CD14-positive monocyte (primary cell): ENCODE measurements around the gene DYNLT2. TPM values are rescaled to one million over a fixed set of nuclear protein-coding genes. Genes with fewer than 3 reads are reported as not detected.

Experiments
- DNase-seq, 3 donors: peaks; one replicate each; pipeline ENCODE4 v3.0.0-alpha.2; 2011 to 2022
- H2AFZ ChIP-seq: 2 replicates; pipeline ENCODE4 v1.6.0; 2012; ENCODE audit warnings: mild to moderate bottlenecking, low read depth, low read length, inconsistent platforms; ENCODE audit not compliant: insufficient read depth, poor library complexity, severe bottlenecking
- H3K27ac ChIP-seq, 2 donors: 1 replicate in 1 of 2; 2 replicates in 1 of 2; pipeline ENCODE4 v1.5.1; 2012 to 2013; ENCODE audit warnings: low read length in 2 of 2, control low read depth in 1 of 2, inconsistent platforms in 1 of 2, low read depth in 1 of 2, mild to moderate bottlenecking in 1 of 2
- H3K27me3 ChIP-seq, 2 donors: one replicate each; pipeline versions ENCODE4 v1.6.0 to v1.6.1; 2011 to 2013; ENCODE audit warnings: low read length in 2 of 2; ENCODE audit not compliant: control insufficient read depth in 2 of 2, insufficient read depth in 2 of 2
- H3K36me3 ChIP-seq, 2 donors: replicated peaks in 1 of 2; 1 replicate in 1 of 2; 2 replicates in 1 of 2; pipeline versions ENCODE4 v1.5.1 to v1.6.1; 2012 to 2013; ENCODE audit warnings: low read length in 2 of 2, control low read depth in 1 of 2, inconsistent platforms in 1 of 2, mild to moderate bottlenecking in 1 of 2; ENCODE audit not compliant: insufficient read depth in 2 of 2, control insufficient read depth in 1 of 2
- H3K4me1 ChIP-seq, 2 donors: 1 replicate in 1 of 2; 2 replicates in 1 of 2; pipeline versions ENCODE4 v1.5.1 to v1.6.1; 2012 to 2013; ENCODE audit warnings: low read length in 2 of 2, control low read depth in 1 of 2, inconsistent platforms in 1 of 2, mild to moderate bottlenecking in 1 of 2, moderate library complexity in 1 of 2; ENCODE audit not compliant: insufficient read depth in 2 of 2, control insufficient read depth in 1 of 2
- H3K4me2 ChIP-seq: replicated peaks from 2 replicates; pipeline ENCODE3; 2012; ENCODE audit warnings: low read length, moderate library complexity, mild to moderate bottlenecking; ENCODE audit not compliant: poor library complexity, severe bottlenecking; ENCODE audit errors: extremely low read depth
- H3K4me3 ChIP-seq, 3 experiments: fragments of 200-600 bp in 1 of 3; sonication (generic) in 1 of 3; replicated peaks in 1 of 3; 1 replicate in 2 of 3; 2 replicates in 1 of 3; pipeline ENCODE4 v1.5.1; 2011 to 2013; ENCODE audit warnings: low read length in 3 of 3, mild to moderate bottlenecking in 3 of 3, control low read depth in 2 of 3, low read depth in 2 of 3, inconsistent platforms in 1 of 3, moderate library complexity in 1 of 3
- H3K79me2 ChIP-seq: 2 replicates; pipeline ENCODE4 v1.6.0; 2012; ENCODE audit warnings: mild to moderate bottlenecking, control low read depth, inconsistent platforms, low read length, moderate library complexity; ENCODE audit not compliant: insufficient read depth
- H3K9ac ChIP-seq: 2 replicates; pipeline ENCODE4 v1.6.0; 2017; ENCODE audit warnings: low read length, mild to moderate bottlenecking; ENCODE audit not compliant: insufficient read depth, poor library complexity, severe bottlenecking
- H3K9me3 ChIP-seq, 2 donors: replicated peaks in 1 of 2; 1 replicate in 1 of 2; 2 replicates in 1 of 2; pipeline versions ENCODE4 v1.5.1 to v1.6.1; 2012 to 2013; ENCODE audit warnings: low read length in 2 of 2, control low read depth in 1 of 2; ENCODE audit not compliant: control insufficient read depth in 1 of 2, insufficient read depth in 1 of 2
- H4K20me1 ChIP-seq: 2 replicates; pipeline ENCODE4 v1.6.0; 2012; ENCODE audit warnings: mild to moderate bottlenecking, low read length, control low read depth, moderate library complexity; ENCODE audit not compliant: insufficient read depth
- H3K27ac Mint-ChIP-seq, 7 donors: one replicate each; pipeline ENCODE4 v1.8.0; 2020; ENCODE audit warnings: mild to moderate bottlenecking in 7 of 7, mixed read lengths in 7 of 7, moderate library complexity in 6 of 7, inconsistent platforms in 2 of 7
- H3K27me3 Mint-ChIP-seq, 3 donors: one replicate each; pipeline ENCODE4 v1.8.0; 2021 to 2022; ENCODE audit warnings: low read depth in 3 of 3, mild to moderate bottlenecking in 3 of 3, mixed read lengths in 3 of 3, moderate library complexity in 3 of 3, inconsistent platforms in 1 of 3
- H3K36me3 Mint-ChIP-seq, 2 donors: one replicate each; pipeline ENCODE4 v1.8.0; 2020; ENCODE audit warnings: mixed read lengths in 2 of 2, inconsistent platforms in 1 of 2, mild to moderate bottlenecking in 1 of 2
- H3K4me1 Mint-ChIP-seq: one replicate; pipeline ENCODE4 v1.8.0; 2020; ENCODE audit warnings: mild to moderate bottlenecking, mixed read lengths
- H3K4me3 Mint-ChIP-seq, 2 donors: one replicate each; pipeline ENCODE4 v1.8.0; 2020; ENCODE audit warnings: mild to moderate bottlenecking in 2 of 2, mixed read lengths in 2 of 2, moderate library complexity in 1 of 2
- H3K9me3 Mint-ChIP-seq, 7 donors: one replicate each; pipeline ENCODE4 v1.8.0; 2020 to 2022; ENCODE audit warnings: mixed read lengths in 7 of 7, mild to moderate bottlenecking in 6 of 7, moderate library complexity in 6 of 7, inconsistent platforms in 2 of 7
- CTCF ChIP-seq: fragments of 200-600 bp; IDR thresholded peaks from one replicate; pipeline ENCODE4 v1.8.0; 2022; ENCODE audit warnings: antibody characterized with exemption, mild to moderate bottlenecking
- WGBS: methylation state at CpG from one replicate; pipeline ENCODE4 v1.1.5; 2013; ENCODE audit warnings: missing lambda C conversion rate; ENCODE audit not compliant: insufficient coverage; 5-methylcytosine and 5-hydroxymethylcytosine counted together
- intact Hi-C, 2 donors: fragments of 100-400 bp; cut with micrococcal nuclease; formaldehyde crosslinking; loops; one replicate each; pipeline versions ENCODE4 v1.15.0 to v1.15.1; 2023
- polyA plus RNA-seq, 3 donors: library from polyadenylated mRNA; depleted of rRNA in 1 of 3; unstranded in 2 of 3; stranded (reverse) in 1 of 3; fragments of 300-500 nt in 2 of 3; fragments of >200 nt in 1 of 3; fragmentation: Illumina TruSeq in 2 of 3; gene quantifications; 1 replicate in 2 of 3; 2 replicates in 1 of 3; pipeline ENCODE4 v1.2.3, GENCODE V29; 2012 to 2021

Gene DYNLT2
- polyA plus RNA-seq, 3 donors, result 0.19 to 1.5 (median 0.86) TPM

- peaks cover 20 to 35% (median 30%) of the 10 kb centered on the region in 3 donors for H3K27me3 Mint-ChIP-seq
- Histone ChIP-seq H3K9me3 (no peaks in the 10 kb centered on the region), H2AFZ (no peak overlapping the region), H3K9ac (no peak overlapping the region), H3K27ac (no peak overlapping the region), H3K36me3 (no peaks in the 10 kb centered on the region), H3K4me2 (no peak overlapping the region), H3K4me3 (no peak overlapping the region), H3K27me3 (peaks cover 0 to 22% of the 10 kb centered on the region in 2 donors), H3K4me1 (peaks cover 12 to 17% of the 10 kb centered on the region in 2 donors), H3K79me2 (no peaks in the 10 kb centered on the region), H4K20me1 (no peaks in the 10 kb centered on the region)
- no peak overlapping the region for H3K4me3 Mint-ChIP-seq
- H3K27ac Mint-ChIP-seq, result no peak overlapping the region
- no peak for DNase-seq
- H3K4me1 Mint-ChIP-seq, result peaks cover 25% of the 10 kb centered on the region
- intact Hi-C loops, result loop anchor here in 1 of 2 donors (5.0 kb wide), 1 partner anchor 740 kb away; no protein-coding TSS in a partner anchor
- no peaks in the 10 kb centered on the region for H3K36me3 Mint-ChIP-seq
- WGBS, result 97% methylated on average over 16 of the region's 21 CpGs
- peaks cover 0 to 2% (median 0%) of the 10 kb centered on the region in 7 donors for H3K9me3 Mint-ChIP-seq
- no peak for TF ChIP-seq CTCF
Measured at GRCh38 chr6:169792306-169793015, 41.1 kb upstream of the DYNLT2 start.

- H3K36me3 Mint-ChIP-seq, result no peaks in the 10 kb centered on the region
- no peaks in the 10 kb centered on the region for H3K79me2 ChIP-seq
- TF ChIP-seq CTCF, result no peak
- H2AFZ ChIP-seq, result no peak overlapping the region
- H3K4me2 ChIP-seq, result no peak overlapping the region
- H3K27ac Mint-ChIP-seq, result no peak overlapping the region
- no peaks in the 10 kb centered on the region for H3K36me3 ChIP-seq
- no peak overlapping the region for H3K27ac ChIP-seq
- H3K27me3 Mint-ChIP-seq, result peaks cover 20 to 35% (median 32%) of the 10 kb centered on the region in 3 donors
- no peak overlapping the region for H3K9ac ChIP-seq
- peaks cover 12 to 17% of the 10 kb centered on the region in 2 donors for H3K4me1 ChIP-seq
- 95% methylated on average over 4 of the region's 6 CpGs for WGBS
- H4K20me1 ChIP-seq, result no peaks in the 10 kb centered on the region
- H3K27me3 ChIP-seq, result peaks cover 0 to 22% of the 10 kb centered on the region in 2 donors
- H3K9me3 ChIP-seq, result no peaks in the 10 kb centered on the region
- intact Hi-C loops, result loop anchor here in 1 of 2 donors (5.0 kb wide), 1 partner anchor 741 kb away; no protein-coding TSS in a partner anchor
- H3K9me3 Mint-ChIP-seq, result peaks cover 0 to 2% (median 0%) of the 10 kb centered on the region in 7 donors
- H3K4me3 Mint-ChIP-seq, result no peak overlapping the region
- peaks cover 25% of the 10 kb centered on the region for H3K4me1 Mint-ChIP-seq
- DNase-seq, result no peak
- no peak overlapping the region for H3K4me3 ChIP-seq
Measured at GRCh38 chr6:169791721-169792131, 40.4 kb upstream of the DYNLT2 start.
